Measurements from ENCODE around the gene PTAFR. TPM values are rescaled to one million over a fixed set of nuclear protein-coding genes. Genes with fewer than 3 reads are reported as not detected.

Gene PTAFR
- total RNA-seq, 1 experiment from 2014 or later, result 1.9 TPM

DNA sequence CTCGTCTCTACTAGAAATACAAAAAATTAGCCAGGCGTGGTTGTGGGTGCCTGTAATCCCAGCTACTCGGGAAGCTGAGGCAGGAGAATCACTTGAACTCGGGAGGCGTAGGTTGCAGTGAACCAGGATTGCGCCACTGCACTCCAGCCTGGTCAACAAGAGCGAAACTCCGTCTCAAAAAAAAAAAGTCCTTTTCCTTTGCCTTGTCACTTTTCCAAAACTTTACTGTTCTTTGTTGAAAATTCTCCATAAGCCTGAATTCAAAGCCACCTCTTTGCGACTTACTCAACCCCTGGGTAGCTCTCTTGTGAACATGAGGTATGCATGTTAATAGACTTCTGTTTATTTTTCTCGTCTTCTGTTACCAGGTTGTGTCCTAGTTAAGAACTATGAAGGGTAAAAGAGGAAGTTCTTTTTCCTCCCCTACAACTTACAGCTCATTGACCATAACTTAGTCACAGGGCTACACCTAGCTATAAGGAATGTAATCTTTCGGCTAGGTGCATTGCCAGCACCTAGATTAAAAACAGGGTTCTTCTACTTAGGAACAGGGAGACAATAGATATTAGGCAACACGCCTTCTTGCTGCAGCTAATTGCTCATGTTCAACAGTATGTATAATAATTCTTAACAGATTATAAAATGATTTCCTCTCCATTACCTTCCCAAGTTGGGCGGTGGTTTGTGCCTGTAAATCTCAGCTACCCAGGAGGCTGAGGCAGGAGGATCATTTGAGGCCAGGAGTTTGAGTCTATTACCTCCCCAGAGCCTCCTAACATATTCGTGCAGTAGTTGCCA lies 40.9 kb downstream of the PTAFR start:
- Histone ChIP-seq H3K9ac (ENCODE audit: extremely low read depth, insufficient read length, low read length) (no peak overlapping the region), H3K18ac (ENCODE audit: insufficient read length, low read depth, low read length) (no peak overlapping the region), H2BK15ac (ENCODE audit: low read depth, low read length) (no peak overlapping the region)

More for the DNA sequence above, 40.9 kb downstream of the PTAFR start:
- no peaks in the 10 kb centered on the region for H3K79me2 ChIP-seq (ENCODE audit: insufficient read depth, low read length)
- H2AFZ ChIP-seq (ENCODE audit: low read length), result no peak overlapping the region
- no peak overlapping the region for H3K27ac Mint-ChIP-seq
- no peak overlapping the region for H3T11ph ChIP-seq (ENCODE audit: low read length)
- H3K27me3 Mint-ChIP-seq (ENCODE audit: low read depth), result peaks cover 3% of the 10 kb centered on the region; the same call in 1 of the 2 replicates
- no peak overlapping the region for H3K4me3 Mint-ChIP-seq
- no peak overlapping the region for H4K8ac ChIP-seq (replicated peaks; ENCODE audit: insufficient read length, low read depth, low read length)
- H3K79me1 ChIP-seq (ENCODE audit: insufficient read depth, low read depth, low read length, poor library complexity, severe bottlenecking), result no peaks in the 10 kb centered on the region
- TF ChIP-seq, protein P1, sequence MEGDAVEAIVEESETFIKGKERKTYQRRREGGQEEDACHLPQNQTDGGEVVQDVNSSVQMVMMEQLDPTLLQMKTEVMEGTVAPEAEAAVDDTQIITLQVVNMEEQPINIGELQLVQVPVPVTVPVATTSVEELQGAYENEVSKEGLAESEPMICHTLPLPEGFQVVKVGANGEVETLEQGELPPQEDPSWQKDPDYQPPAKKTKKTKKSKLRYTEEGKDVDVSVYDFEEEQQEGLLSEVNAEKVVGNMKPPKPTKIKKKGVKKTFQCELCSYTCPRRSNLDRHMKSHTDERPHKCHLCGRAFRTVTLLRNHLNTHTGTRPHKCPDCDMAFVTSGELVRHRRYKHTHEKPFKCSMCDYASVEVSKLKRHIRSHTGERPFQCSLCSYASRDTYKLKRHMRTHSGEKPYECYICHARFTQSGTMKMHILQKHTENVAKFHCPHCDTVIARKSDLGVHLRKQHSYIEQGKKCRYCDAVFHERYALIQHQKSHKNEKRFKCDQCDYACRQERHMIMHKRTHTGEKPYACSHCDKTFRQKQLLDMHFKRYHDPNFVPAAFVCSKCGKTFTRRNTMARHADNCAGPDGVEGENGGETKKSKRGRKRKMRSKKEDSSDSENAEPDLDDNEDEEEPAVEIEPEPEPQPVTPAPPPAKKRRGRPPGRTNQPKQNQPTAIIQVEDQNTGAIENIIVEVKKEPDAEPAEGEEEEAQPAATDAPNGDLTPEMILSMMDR (conservative IDR thresholded peaks at IDR 0.05), result no peak
- no peaks in the 10 kb centered on the region for H4K20me1 ChIP-seq (ENCODE audit: control insufficient read depth, insufficient read depth, insufficient read length)
- H3K4me1 ChIP-seq (ENCODE audit: insufficient read depth, low read length), result no peaks in the 10 kb centered on the region
- H2BK20ac ChIP-seq (ENCODE audit: low read depth, low read length, poor library complexity, severe bottlenecking), result no peak overlapping the region
- peaks cover 0 to 5% of the 10 kb centered on the region in 2 experiments; a peak in 3 of 5 replicates for H3K9me3 Mint-ChIP-seq
- no peak overlapping the region for H4K91ac ChIP-seq (ENCODE audit: insufficient read length, low read depth, low read length)
- H4K5ac ChIP-seq (ENCODE audit: insufficient read length, low read depth, low read length), result no peak overlapping the region
- H2BK120ac ChIP-seq (ENCODE audit: low read depth, low read length, poor library complexity, severe bottlenecking), result no peak overlapping the region
- H2BK5ac ChIP-seq (ENCODE audit: insufficient read length, low read length), result no peak overlapping the region
- no peak overlapping the region for H2AK5ac ChIP-seq (ENCODE audit: insufficient read length, low read length)
- H3K9me3 ChIP-seq (ENCODE audit: control insufficient read depth, low read depth, low read length), result no peaks in the 10 kb centered on the region
- no peak overlapping the region for H2BK12ac ChIP-seq (ENCODE audit: insufficient read length, low read depth, low read length)
- no peaks in the 10 kb centered on the region for H3K27me3 ChIP-seq (ENCODE audit: insufficient read depth, low read length)
- H3K23me2 ChIP-seq (ENCODE audit: insufficient read length, low read depth, low read length, poor library complexity, severe bottlenecking), result no peaks in the 10 kb centered on the region
- H3K27ac ChIP-seq (ENCODE audit: insufficient read length, low read depth, low read length), result no peak overlapping the region
- H3K4ac ChIP-seq (ENCODE audit: low read depth, low read length), result no peak overlapping the region
- DNase-seq, result no peak
- H3K4me2 ChIP-seq (ENCODE audit: insufficient read depth, insufficient read length, low read length), result no peak overlapping the region
- WGBS (ENCODE audit: extremely low coverage, insufficient read length, low lambda C conversion rate), result no CpG with 5 or more reads among the region's 14 CpGs
- H3K56ac ChIP-seq (ENCODE audit: insufficient read length, low read depth, low read length), result no peak overlapping the region
- peaks cover 4 to 7% of the 10 kb centered on the region in 2 experiments for H3K4me1 Mint-ChIP-seq
- no peak overlapping the region for H3K23ac ChIP-seq (ENCODE audit: insufficient read length, low read depth, low read length)
- no peaks in the 10 kb centered on the region; a peak in 2 of 7 replicates for H3K36me3 Mint-ChIP-seq (ENCODE audit: insufficient read depth in 1 of 3, low read depth in 3 of 3)
- H3K14ac ChIP-seq (ENCODE audit: insufficient read depth, low read length), result no peak overlapping the region
